GM12875 (cell line): Measurements from ENCODE around the gene NUTM1.
A peak's percentile ranks its signal among the peaks of the same experiment; 100 is the strongest.

ENCODE experiments used
- H3K4me3 ChIP-seq: one replicate; pipeline ENCODE4 v1.5.1; 2011; ENCODE audit warnings: low read depth, low read length, control low read depth
- CTCF ChIP-seq: IDR thresholded peaks from 2 replicates; pipeline ENCODE4 v1.5.1; 2011; ENCODE audit warnings: low read depth, mild to moderate bottlenecking, control low read depth, inconsistent platforms, low read length, moderate library complexity, borderline replicate concordance; ENCODE audit not compliant: insufficient read depth

The NUTM1 gene

DNA sequence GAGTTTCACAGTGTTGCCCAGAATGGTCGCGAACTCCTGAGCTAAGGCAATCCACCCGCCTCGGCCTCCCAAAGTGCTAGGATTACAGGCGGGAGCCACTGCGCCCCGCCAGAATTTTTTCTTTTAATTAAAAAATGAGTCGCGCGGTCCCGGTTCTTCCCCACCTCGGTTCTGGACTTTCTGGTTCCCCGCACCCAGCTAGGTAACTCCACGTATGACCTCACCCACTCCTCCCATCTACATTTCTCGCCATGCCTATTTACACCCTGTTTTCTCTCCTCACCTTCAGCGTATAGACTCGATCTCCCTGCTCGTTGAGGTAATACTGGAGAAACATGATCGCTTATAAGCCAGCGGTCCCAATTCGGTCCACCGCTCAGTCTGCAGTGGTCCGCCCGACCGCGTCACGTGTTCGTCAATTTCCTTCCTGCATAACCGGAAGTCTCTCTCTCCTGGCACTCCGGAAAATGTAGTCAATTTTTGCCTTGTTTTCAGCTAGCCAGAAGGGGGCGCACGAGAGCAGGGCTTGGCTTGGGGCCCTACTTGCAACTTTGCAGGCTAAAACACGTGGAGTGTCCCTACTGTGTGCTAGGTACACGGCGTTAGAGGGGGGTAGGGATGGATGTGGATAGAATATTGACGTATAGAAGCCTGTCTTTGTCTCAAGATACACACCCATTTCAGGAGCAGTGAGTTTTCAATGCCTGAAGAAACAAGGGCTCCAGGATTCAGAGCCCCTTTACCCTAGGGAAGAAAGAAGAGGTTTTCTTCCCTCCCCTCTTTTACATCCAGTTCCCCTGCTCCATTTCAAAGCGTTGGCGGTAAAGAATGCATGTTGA is at the start of gene NUTM1, which contains the start of gene NOP10:
NUTM1 (plus strand) TSS at position 579 of the 839 bp plus-strand sequence. CDS start 382 bp downstream, outside the sequence.
NOP10 (minus strand) TSS at position 400 of the 839 bp plus-strand sequence; CDS start at position 337, 63 bp downstream.
- TF ChIP-seq CTCF, result peak; percentile 86
- H3K4me3 ChIP-seq, result peak within 1 kb of the TSS; percentile 63

- no peak overlapping the region for H3K4me3 ChIP-seq
- no peak for TF ChIP-seq CTCF
Measured at GRCh38 chr15:34297059-34297458, 46.1 kb upstream of the NUTM1 start.

GRCh38 chr15:34301058-34301457 is 42.1 kb upstream of the NUTM1 start:
- H3K4me3 ChIP-seq, result no peak overlapping the region
- no peak for TF ChIP-seq CTCF

DNA sequence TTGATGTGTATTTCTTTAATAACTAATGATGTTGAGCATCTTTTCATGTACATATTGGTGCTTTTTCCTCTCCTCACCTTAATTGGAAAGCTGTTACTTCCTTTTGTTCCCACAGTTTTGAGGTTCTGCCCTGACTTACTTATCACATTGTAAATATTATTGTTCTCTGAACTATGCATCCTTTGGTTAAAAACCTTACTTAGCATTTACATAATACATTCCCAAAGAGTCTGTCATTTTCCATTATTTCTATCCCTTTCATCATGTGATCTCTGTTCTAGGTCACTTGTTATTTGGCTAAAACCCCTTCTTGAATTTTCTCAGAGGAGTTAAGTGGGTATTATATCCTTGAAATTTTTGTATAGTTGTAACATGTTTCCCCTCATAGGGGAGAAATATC is 38.5 kb upstream of the NUTM1 start:
- no peak overlapping the region for H3K4me3 ChIP-seq
- TF ChIP-seq CTCF, result no peak

GRCh38 chr15:34311563-34311962 is 31.6 kb upstream of the NUTM1 start:
- no peak for TF ChIP-seq CTCF
- no peak overlapping the region for H3K4me3 ChIP-seq

DNA sequence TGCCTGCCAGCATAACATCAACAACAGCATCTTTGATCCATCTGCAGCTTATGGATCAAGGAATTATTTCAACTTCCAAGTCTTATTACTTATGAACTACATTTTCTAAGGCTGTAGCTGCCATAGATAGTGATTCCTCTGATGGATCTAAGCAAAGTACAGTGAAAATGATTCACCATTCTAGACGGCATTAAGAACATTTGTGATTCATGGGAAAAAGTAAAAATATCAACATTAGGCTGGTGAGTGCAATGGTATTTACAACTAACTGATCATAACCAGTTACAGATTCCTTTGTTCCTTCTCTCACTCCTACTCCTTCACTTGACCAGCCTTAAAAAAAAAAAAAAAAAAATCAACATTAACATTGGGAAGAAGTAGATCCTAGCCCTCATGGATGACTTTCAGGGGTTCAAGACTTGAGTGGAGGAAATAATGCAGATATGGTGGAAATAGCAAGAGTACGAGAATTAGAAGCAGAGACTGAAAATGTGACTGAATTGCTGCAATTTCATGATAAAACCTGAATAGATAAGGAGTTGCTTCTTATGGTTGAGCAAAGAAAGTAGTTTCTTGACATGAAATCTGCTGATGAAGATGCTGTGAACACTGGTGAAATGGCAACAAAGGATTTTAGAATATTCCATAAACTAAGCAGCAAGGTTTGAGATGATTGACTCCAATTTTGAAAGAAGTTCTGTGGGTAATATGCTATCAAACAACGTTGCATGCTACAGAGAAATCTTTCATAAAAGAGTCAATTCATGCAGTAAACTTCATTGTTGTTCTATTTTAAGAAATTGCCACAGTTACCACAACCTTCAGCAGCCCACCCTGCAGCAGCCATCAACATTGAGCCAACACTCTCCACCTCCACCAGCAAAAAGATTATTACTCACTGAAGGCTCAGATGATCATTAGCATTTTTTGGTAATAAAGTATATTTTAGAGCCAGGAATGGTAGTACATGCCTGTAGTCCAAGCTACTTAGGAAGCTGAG is 28.3 kb upstream of the NUTM1 start:
- no peak overlapping the region for H3K4me3 ChIP-seq
- no peak for TF ChIP-seq CTCF
